MM.1S (cell line): Measurements from ENCODE around the gene C10orf53.

Experiments used
- DNase-seq: peaks from one replicate; pipeline ENCODE4 v3.0.0-alpha.2; 2015
- H2AFZ ChIP-seq: fragments of 300-600 bp; sonication (generic); 2 replicates; pipeline ENCODE4 v1.6.0; 2016; ENCODE audit warnings: antibody characterized with exemption, low read length
- H3F3A ChIP-seq: fragments of 300-600 bp; sonication (generic); 2 replicates; pipeline ENCODE4 v1.6.1; 2016; ENCODE audit warnings: mild to moderate bottlenecking, antibody characterized with exemption, low read length, moderate library complexity, mixed read lengths; ENCODE audit not compliant: insufficient read depth
- H3K27ac ChIP-seq: fragments of 300-600 bp; sonication (generic); 2 replicates; pipeline ENCODE4 v1.5.1; 2016; ENCODE audit warnings: mild to moderate bottlenecking, low read length
- H3K27me3 ChIP-seq: fragments of 300-600 bp; sonication (generic); replicated peaks from 2 replicates; pipeline ENCODE4 v1.6.0; 2016; ENCODE audit warnings: low read length; ENCODE audit not compliant: insufficient read depth
- H3K36me3 ChIP-seq: fragments of 300-600 bp; sonication (generic); replicated peaks from 2 replicates; pipeline ENCODE4 v1.6.1; 2016; ENCODE audit warnings: mild to moderate bottlenecking, low read length, mixed read lengths; ENCODE audit not compliant: insufficient read depth
- H3K4me1 ChIP-seq: fragments of 300-600 bp; sonication (generic); 2 replicates; pipeline ENCODE4 v1.6.1; 2016; ENCODE audit warnings: low read length, mixed read lengths
- H3K4me2 ChIP-seq: fragments of 300-600 bp; sonication (generic); 2 replicates; pipeline ENCODE4 v1.6.0; 2016; ENCODE audit warnings: low read depth, low read length
- H3K4me3 ChIP-seq: fragments of 300-600 bp; sonication (generic); 2 replicates; pipeline ENCODE4 v1.5.1; 2016; ENCODE audit warnings: low read length, mixed read lengths
- H3K79me2 ChIP-seq: fragments of 300-600 bp; sonication (generic); 2 replicates; pipeline ENCODE4 v1.6.1; 2016; ENCODE audit warnings: mixed run types, low read length, mixed read lengths
- H3K9ac ChIP-seq: fragments of 300-600 bp; sonication (generic); 2 replicates; pipeline ENCODE4 v1.6.1; 2016; ENCODE audit warnings: low read length, mixed read lengths
- H3K9me2 ChIP-seq: fragments of 300-600 bp; sonication (generic); replicated peaks from 2 replicates; pipeline ENCODE4 v1.6.1; 2016; ENCODE audit warnings: mild to moderate bottlenecking, low read length, mixed read lengths; ENCODE audit not compliant: insufficient read depth
- H3K9me3 ChIP-seq: fragments of 300-600 bp; sonication (generic); replicated peaks from 2 replicates; pipeline ENCODE4 v1.6.1; 2016; ENCODE audit warnings: mild to moderate bottlenecking, low read length, mixed read lengths; ENCODE audit not compliant: insufficient read depth
- H4K20me1 ChIP-seq: fragments of 300-600 bp; sonication (generic); 2 replicates; pipeline ENCODE4 v1.6.1; 2016; ENCODE audit warnings: mild to moderate bottlenecking, low read length, moderate library complexity, mixed read lengths; ENCODE audit not compliant: insufficient read depth
- CTCF ChIP-seq: fragments of 300-600 bp; sonication (generic); IDR thresholded peaks from 2 replicates; pipeline ENCODE4 v1.5.1; 2016; ENCODE audit warnings: antibody characterized with exemption, low read length, mixed read lengths
- EZH2 ChIP-seq: fragments of 300-600 bp; sonication (generic); optimal IDR thresholded peaks from 2 replicates; pipeline ENCODE3; 2017; ENCODE audit warnings: low read depth, mild to moderate bottlenecking, antibody characterized with exemption, low read length, mixed read lengths
- EZH2phosphoT487 ChIP-seq: fragments of 300-600 bp; sonication (generic); IDR thresholded peaks from 2 replicates; pipeline ENCODE4 v1.6.1; 2018; ENCODE audit warnings: antibody characterized with exemption, low read length

The C10orf53 gene

GRCh38 chr10:49666054-49666615 lies 13.3 kb upstream of the C10orf53 start:
- no peaks in the 10 kb centered on the region for H3K4me1 ChIP-seq
- DNase-seq: no peak

DNA sequence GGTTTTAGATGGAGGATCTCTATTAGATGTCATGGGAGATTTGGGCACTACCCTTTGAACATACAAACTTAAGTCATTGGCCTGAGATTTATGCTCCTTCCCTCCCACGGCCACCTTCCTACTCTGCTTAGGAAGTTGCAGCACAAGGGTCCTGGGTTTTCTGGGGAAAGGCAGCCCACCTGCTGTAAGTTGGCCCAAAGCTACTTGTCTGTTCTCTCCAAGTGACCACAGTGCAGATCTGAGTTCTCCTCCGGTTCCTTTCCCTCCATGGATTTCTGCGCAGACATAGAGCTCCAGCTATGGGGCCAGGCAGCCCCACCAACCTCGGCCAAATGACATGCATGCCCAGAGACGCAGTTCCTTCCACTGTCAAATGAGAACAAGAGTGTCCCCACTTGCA lies 12.8 kb upstream of the C10orf53 start:
- no peak for DNase-seq
- H3K9ac ChIP-seq: no peak overlapping the region
- H3K9me2 ChIP-seq: no peaks in the 10 kb centered on the region
- H3F3A ChIP-seq: no peaks in the 10 kb centered on the region
- no peaks in the 10 kb centered on the region for H3K36me3 ChIP-seq
- H3K4me1 ChIP-seq: no peaks in the 10 kb centered on the region
- no peak overlapping the region for H3K4me3 ChIP-seq
- no peak overlapping the region for H3K27ac ChIP-seq
- TF ChIP-seq EZH2phosphoT487: no peak
- no peak for TF ChIP-seq CTCF
- TF ChIP-seq EZH2: no peak
- H4K20me1 ChIP-seq: no peaks in the 10 kb centered on the region
- H2AFZ ChIP-seq: no peak overlapping the region
- no peak overlapping the region for H3K4me2 ChIP-seq
- no peaks in the 10 kb centered on the region for H3K27me3 ChIP-seq
- H3K9me3 ChIP-seq: no peaks in the 10 kb centered on the region
- H3K79me2 ChIP-seq: no peaks in the 10 kb centered on the region

More at GRCh38 chr10:49666054-49666615, 13.3 kb upstream of the C10orf53 start:
- no peak overlapping the region for H3K9ac ChIP-seq
- no peaks in the 10 kb centered on the region for H3K27me3 ChIP-seq
- no peaks in the 10 kb centered on the region for H3K79me2 ChIP-seq
- H3K36me3 ChIP-seq: no peaks in the 10 kb centered on the region
- no peak overlapping the region for H3K27ac ChIP-seq
- no peaks in the 10 kb centered on the region for H3K9me2 ChIP-seq
- H2AFZ ChIP-seq: no peak overlapping the region
- TF ChIP-seq CTCF (no peak), EZH2 (no peak), EZH2phosphoT487 (no peak)
- H3K4me3 ChIP-seq: no peak overlapping the region
- H3K9me3 ChIP-seq: no peaks in the 10 kb centered on the region
- no peaks in the 10 kb centered on the region for H3F3A ChIP-seq
- H4K20me1 ChIP-seq: no peaks in the 10 kb centered on the region
- no peak overlapping the region for H3K4me2 ChIP-seq

GRCh38 chr10:49667991-49668390 lies 11.5 kb upstream of the C10orf53 start:
- no peaks in the 10 kb centered on the region for H3K4me1 ChIP-seq
- H4K20me1 ChIP-seq: no peaks in the 10 kb centered on the region
- DNase-seq: no peak
- H3K27ac ChIP-seq: no peak overlapping the region
- H3K9me2 ChIP-seq: no peaks in the 10 kb centered on the region
- TF ChIP-seq EZH2phosphoT487: no peak
- no peak for TF ChIP-seq EZH2
- no peak for TF ChIP-seq CTCF
- no peaks in the 10 kb centered on the region for H3F3A ChIP-seq
- H3K9me3 ChIP-seq: no peaks in the 10 kb centered on the region
- H3K79me2 ChIP-seq: no peaks in the 10 kb centered on the region
- no peaks in the 10 kb centered on the region for H3K27me3 ChIP-seq
- H3K36me3 ChIP-seq: no peaks in the 10 kb centered on the region
- no peak overlapping the region for H3K4me3 ChIP-seq
- H3K9ac ChIP-seq: no peak overlapping the region
- H3K4me2 ChIP-seq: no peak overlapping the region
- no peak overlapping the region for H2AFZ ChIP-seq
